HG03066 (cell line): ENCODE results near the gene BEAN1.
"Not testable (repeated sequence)": the region's sequence is repeated elsewhere in the genome, so short reads cannot be mapped to it uniquely, and the experiment has no call there.

ENCODE experiments used
- ATAC-seq: cut with Tn5 transposase; IDR thresholded peaks from one replicate; pipeline ENCODE4 v1.9.1; 2021; ENCODE audit warnings: low read depth; ENCODE audit not compliant: unreplicated experiment

BEAN1 gene

GRCh38 chr16:66497921-66498320 lies 70.8 kb downstream of the BEAN1 start:
- not testable (repeated sequence) for ATAC-seq

- not testable (repeated sequence) for ATAC-seq
Measured at GRCh38 chr16:66501563-66501962, 74.5 kb downstream of the BEAN1 start.

- no peak for ATAC-seq
Measured at GRCh38 chr16:66502020-66502913, 75.2 kb downstream of the BEAN1 start.

- ATAC-seq, result no peak
Measured at GRCh38 chr16:66503030-66503429, 75.9 kb downstream of the BEAN1 start.

- no peak for ATAC-seq
Measured at GRCh38 chr16:66503612-66504011, 76.5 kb downstream of the BEAN1 start.

- ATAC-seq, result no peak
Measured at GRCh38 chr16:66507731-66508239, 80.7 kb downstream of the BEAN1 start.

- ATAC-seq, result no peak
Measured at GRCh38 chr16:66508248-66508913, 81.3 kb downstream of the BEAN1 start.

GRCh38 chr16:66508914-66509496 lies 81.9 kb downstream of the BEAN1 start:
- no peak for ATAC-seq

GRCh38 chr16:66509576-66509975 lies 82.5 kb downstream of the BEAN1 start:
- ATAC-seq, result no peak

- no peak for ATAC-seq
Measured at GRCh38 chr16:66510298-66510697, 83.2 kb downstream of the BEAN1 start.

GRCh38 chr16:66510711-66511601 lies 83.9 kb downstream of the BEAN1 start:
- ATAC-seq, result no peak

GRCh38 chr16:66511602-66512271 lies 84.6 kb downstream of the BEAN1 start:
- ATAC-seq, result no peak

- ATAC-seq, result no peak
Measured at GRCh38 chr16:66512272-66513110, 85.4 kb downstream of the BEAN1 start.

GRCh38 chr16:66513111-66513723 lies 86.1 kb downstream of the BEAN1 start:
- no peak for ATAC-seq

GRCh38 chr16:66514391-66514790 lies 87.3 kb downstream of the BEAN1 start:
- ATAC-seq, result not testable (repeated sequence)

- not testable (repeated sequence) for ATAC-seq
Measured at GRCh38 chr16:66514980-66515595, 88.0 kb downstream of the BEAN1 start.

GRCh38 chr16:66515596-66516508 lies 88.8 kb downstream of the BEAN1 start:
- ATAC-seq, result no peak
